Measurements from ENCODE around the gene PDS5A.
A peak's percentile ranks its signal among the peaks of the same experiment; 100 is the strongest.
"Not testable (repeated sequence)": the region's sequence is repeated elsewhere in the genome, so short reads cannot be mapped to it uniquely, and the experiment has no call there.

Gene PDS5A

DNA sequence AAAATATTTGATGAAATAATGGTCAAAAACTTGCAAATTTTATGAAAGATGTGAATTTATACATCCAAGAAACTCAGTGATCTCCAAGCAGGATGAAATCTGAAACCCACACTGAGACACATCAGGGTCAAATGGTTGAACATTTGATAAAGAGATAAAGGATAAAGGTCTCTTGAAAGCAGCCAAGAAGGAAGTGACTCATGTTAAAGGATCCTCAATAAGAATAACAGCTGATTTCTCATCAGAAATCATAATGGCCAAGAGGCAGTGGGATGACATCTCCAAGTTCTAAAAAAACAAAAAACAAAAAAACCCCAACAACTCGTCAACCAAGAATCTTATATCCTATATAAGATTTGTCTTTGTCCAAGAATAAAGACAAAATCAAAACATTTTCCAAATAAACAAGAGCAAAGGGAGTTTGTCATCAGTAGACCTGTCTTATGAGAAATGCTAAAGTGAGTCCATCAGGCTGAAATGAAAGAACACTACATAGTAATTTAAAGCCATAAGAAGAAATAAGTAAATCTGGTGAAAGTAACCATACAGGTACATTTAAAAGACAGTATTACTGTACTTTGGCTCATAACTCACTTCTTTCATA is 121.7 kb downstream of the PDS5A start:
- TF ChIP-seq, protein P1, sequence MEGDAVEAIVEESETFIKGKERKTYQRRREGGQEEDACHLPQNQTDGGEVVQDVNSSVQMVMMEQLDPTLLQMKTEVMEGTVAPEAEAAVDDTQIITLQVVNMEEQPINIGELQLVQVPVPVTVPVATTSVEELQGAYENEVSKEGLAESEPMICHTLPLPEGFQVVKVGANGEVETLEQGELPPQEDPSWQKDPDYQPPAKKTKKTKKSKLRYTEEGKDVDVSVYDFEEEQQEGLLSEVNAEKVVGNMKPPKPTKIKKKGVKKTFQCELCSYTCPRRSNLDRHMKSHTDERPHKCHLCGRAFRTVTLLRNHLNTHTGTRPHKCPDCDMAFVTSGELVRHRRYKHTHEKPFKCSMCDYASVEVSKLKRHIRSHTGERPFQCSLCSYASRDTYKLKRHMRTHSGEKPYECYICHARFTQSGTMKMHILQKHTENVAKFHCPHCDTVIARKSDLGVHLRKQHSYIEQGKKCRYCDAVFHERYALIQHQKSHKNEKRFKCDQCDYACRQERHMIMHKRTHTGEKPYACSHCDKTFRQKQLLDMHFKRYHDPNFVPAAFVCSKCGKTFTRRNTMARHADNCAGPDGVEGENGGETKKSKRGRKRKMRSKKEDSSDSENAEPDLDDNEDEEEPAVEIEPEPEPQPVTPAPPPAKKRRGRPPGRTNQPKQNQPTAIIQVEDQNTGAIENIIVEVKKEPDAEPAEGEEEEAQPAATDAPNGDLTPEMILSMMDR (conservative IDR thresholded peaks at IDR 0.05; ENCODE audit: control insufficient read depth, insufficient read depth, low read depth, low read length): no peak
- no peak overlapping the region for H3K4me3 ChIP-seq (ENCODE audit: control insufficient read depth, low read depth, low read length)
- DNase-seq (ENCODE audit: low read depth): peak; percentile 35

DNA sequence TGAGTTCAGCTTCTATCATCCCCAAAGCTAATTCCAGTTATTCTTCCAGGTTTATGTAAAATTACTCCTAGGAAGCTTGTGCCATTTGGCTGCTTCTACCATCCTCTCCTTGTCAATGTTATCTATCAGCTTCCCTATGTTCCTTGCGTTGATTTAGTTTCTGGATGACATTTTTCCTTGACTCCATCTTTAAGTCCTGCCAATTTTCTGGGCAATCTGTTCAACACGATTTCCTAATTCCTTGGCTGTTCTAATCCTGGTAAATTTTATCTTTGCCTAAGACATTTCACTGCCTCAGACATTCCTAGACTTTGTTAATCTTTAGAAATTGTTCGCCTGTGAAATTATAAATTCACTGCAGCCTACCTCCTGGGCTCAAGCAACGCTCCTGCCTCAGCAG is 125.1 kb downstream of the PDS5A start:
- H3K4me3 ChIP-seq (ENCODE audit: control insufficient read depth, low read depth, low read length): no peak overlapping the region
- TF ChIP-seq, protein P1 (conservative IDR thresholded peaks at IDR 0.05; ENCODE audit: control insufficient read depth, insufficient read depth, low read depth, low read length): no peak
- no peak for DNase-seq (ENCODE audit: low read depth)

DNA sequence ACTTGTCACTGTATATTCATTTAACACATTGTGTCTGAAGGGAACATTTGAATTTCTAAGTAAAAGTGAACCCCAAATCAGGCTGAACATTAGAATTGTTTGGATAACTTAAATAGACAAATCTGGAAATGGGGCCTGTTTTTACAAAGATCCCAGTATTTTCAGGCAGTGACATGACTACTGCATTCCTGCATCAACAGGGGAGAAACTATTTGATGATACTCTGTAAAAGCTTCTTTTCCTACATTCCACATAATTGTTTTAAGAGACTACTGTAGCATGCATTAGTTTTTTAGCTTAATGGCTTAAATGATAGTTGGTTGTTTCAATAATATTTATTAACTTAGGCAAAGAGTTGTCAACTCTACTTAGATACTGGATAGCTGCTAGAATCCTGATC is 127.0 kb downstream of the PDS5A start:
- H3K4me3 ChIP-seq (ENCODE audit: control insufficient read depth, low read depth, low read length): no peak overlapping the region
- DNase-seq (ENCODE audit: low read depth): no peak
- TF ChIP-seq, protein P1 (conservative IDR thresholded peaks at IDR 0.05; ENCODE audit: control insufficient read depth, insufficient read depth, low read depth, low read length): no peak

DNA sequence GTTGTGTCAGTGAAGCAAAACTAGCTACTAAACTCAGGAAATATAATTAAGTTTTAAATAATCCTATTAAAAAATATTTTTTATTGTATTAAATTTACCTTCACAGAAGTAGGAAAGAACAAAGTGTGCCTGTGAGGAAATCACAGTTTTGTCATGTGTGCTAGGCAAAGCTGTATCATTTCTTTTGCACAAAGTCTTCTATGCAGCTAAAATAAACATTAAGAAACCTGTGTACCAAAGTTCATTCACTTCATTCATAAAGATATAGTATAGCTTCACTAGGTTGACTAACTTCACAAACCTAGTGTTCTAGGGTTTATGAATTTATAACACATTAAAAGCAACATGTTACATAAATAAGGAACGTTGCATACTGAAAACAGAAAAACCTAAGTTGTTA is 131.0 kb downstream of the PDS5A start:
- TF ChIP-seq, protein P1 (conservative IDR thresholded peaks at IDR 0.05; ENCODE audit: control insufficient read depth, insufficient read depth, low read depth, low read length): no peak
- H3K4me3 ChIP-seq (ENCODE audit: control insufficient read depth, low read depth, low read length): no peak overlapping the region
- DNase-seq (ENCODE audit: low read depth): no peak

DNA sequence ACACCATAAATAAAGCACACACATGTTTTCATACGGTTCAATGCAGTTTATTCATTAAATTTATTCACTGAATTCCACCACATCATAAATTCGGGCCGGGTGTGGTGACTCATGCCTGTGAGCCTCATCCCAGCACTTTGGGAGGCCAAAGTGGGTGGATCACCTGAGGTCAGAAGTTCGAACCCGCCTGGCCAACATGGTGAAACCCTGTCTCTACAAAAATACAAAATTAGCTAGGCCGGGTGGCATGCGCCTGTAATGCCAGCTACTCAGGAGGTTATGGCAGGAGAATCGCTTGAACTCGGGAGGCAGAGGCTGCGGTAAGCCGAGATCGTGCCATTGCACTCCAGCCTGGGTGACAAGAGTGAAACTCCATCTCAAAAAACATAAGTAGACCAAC is 131.6 kb downstream of the PDS5A start:
- no peak overlapping the region for H3K4me3 ChIP-seq (ENCODE audit: control insufficient read depth, low read depth, low read length)
- TF ChIP-seq, protein P1 (conservative IDR thresholded peaks at IDR 0.05; ENCODE audit: control insufficient read depth, insufficient read depth, low read depth, low read length): no peak
- peak; percentile 53 for DNase-seq (ENCODE audit: low read depth)

DNA sequence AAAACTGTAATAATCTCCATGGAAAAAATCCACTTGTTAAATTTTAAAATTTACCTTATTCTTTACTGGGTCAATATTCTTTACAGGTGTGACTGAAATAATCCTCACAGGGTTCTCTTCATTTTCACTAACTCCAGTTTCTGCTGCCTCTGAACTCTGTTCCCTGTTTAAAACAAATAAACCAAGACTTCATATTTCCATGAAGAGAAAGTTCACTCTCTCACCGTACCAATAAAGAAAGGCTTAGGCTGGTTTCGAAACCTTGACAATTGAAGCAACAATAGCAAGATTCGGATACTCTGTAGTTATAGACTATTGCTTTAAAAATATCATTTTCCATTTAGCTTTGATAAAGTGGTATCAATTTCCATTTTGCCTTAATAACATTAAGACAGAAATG is 135.8 kb downstream of the PDS5A start:
- TF ChIP-seq, protein P1 (conservative IDR thresholded peaks at IDR 0.05; ENCODE audit: control insufficient read depth, insufficient read depth, low read depth, low read length): no peak
- no peak for DNase-seq (ENCODE audit: low read depth)
- H3K4me3 ChIP-seq (ENCODE audit: control insufficient read depth, low read depth, low read length): no peak overlapping the region

DNA sequence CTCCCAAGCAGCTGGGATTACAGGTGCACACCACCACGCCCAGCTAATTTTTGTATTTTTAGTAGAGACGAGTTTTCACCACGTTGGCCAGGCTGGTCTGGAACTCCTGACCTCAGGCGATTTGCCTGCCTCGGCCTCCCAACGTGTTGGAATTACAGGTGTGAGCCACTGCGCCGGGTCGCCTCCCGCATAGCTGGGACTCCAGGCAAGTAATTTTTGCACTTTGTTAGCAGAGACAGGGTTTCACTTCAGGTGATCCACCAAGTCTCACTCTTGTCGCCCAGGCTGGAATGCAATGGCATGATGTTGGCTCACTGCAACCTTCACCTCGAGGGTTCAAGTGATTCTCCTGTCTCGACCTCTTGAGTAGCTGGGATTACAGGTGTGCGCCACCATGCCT is 137.2 kb downstream of the PDS5A start:
- DNase-seq (ENCODE audit: low read depth): not testable (repeated sequence)

More for the DNA sequence above, 137.2 kb downstream of the PDS5A start:
- not testable (repeated sequence) for H3K4me3 ChIP-seq (ENCODE audit: control insufficient read depth, low read depth, low read length)

All from fibroblast of mammary gland (primary cell).